Upper lobe of left lung (tissue), 4 donors: ENCODE results near the gene LY6G5C.

Experiments used
- CTCF ChIP-seq, 6 experiments: fragments of 450-650 bp in 4 of 6; fragments of 200-600 bp in 2 of 6; sonication (generic) in 2 of 6; IDR thresholded peaks; one replicate each; pipeline ENCODE4 v1.5.1; 2016 to 2019; ENCODE audit warnings: antibody characterized with exemption in 6 of 6
- EP300 ChIP-seq, 4 donors: sonication (generic); formaldehyde crosslinking; IDR thresholded peaks; one replicate each; pipeline ENCODE4 v1.5.1; 2017; ENCODE audit warnings: antibody characterized with exemption in 4 of 4, control low read depth in 2 of 4
- POLR2A ChIP-seq, 4 donors: fragments of 450-650 bp; IDR thresholded peaks; one replicate each; pipeline ENCODE4 v1.5.1; 2016 to 2017; ENCODE audit warnings: antibody characterized with exemption in 4 of 4, mild to moderate bottlenecking in 2 of 4
- POLR2AphosphoS5 ChIP-seq, 2 donors: sonication (generic); formaldehyde crosslinking; IDR thresholded peaks; one replicate each; pipeline ENCODE4 v1.5.1; 2017; ENCODE audit warnings: antibody characterized with exemption in 2 of 2

DNA sequence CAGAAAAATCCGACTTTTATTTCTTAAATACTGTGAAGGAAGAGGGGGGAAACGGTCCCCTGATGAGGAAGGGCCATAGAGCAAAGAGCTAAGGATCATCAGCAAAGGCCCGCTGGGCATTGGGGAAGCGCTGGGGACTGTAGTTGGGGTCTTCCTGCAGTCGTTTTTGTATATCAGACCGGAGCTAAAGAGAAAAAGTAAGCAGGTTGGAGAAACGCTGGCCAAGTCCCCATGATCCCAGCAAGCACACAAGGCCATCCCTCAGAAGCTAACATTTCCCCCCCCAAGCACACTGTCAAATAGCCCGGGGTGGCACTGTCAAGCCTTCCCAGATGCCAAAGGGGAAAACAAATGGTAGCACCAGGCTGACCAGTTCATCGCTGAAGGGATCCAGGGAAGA lies 41.8 kb downstream of the LY6G5C start:
- TF ChIP-seq CTCF (IDR thresholded peaks at IDR 0.05) (no peak), POLR2AphosphoS5 (IDR thresholded peaks at IDR 0.05) (no peak), EP300 (IDR thresholded peaks at IDR 0.05) (no peak), POLR2A (IDR thresholded peaks at IDR 0.05) (no peak)
